ENCODE results near the gene RASSF7. TPM values are rescaled to one million over a fixed set of nuclear protein-coding genes. Genes with fewer than 3 reads are reported as not detected.
A peak's percentile ranks its signal among the peaks of the same experiment; 100 is the strongest.

RASSF7 gene
- total RNA-seq, 1 donor from 2014 or later: 12.8 TPM

DNA sequence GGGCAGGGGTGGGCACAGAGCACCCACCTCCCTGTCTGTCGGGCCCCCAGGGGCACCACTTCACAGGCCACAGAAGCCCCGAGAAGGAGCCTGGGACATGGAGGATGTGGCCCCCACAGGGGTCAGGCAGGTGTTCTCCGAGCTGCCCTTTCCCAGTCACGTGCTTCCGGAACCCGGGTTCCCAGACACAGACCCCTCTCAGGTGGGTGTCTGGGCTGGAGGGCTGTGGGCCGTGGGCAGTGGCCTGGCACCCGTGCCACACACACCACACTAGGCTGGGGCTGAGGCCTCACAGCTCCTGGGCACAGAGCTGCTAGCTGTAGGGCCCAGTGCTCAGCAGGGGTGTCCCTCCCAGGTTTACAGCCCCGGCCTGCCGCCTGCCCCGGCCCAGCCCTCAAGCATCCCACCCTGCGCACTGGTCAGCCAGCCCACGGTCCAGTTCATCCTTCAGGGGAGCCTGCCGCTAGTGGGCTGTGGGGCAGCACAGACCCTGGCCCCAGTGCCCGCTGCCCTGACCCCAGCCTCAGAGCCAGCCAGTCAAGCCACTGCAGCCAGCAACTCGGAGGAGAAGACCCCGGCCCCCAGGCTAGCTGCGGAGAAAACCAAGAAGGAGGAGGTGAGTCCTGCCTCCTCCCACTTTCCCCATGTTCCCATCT, 49.5 kb downstream of the RASSF7 start:
- Histone ChIP-seq H3F3A (ENCODE audit: low read depth) (peaks cover 30% of the 10 kb centered on the region), H3K36me3 (no peaks in the 10 kb centered on the region), H3K4me3 (no peak overlapping the region), H4K20me1 (ENCODE audit: low read depth) (peaks cover 55% of the 10 kb centered on the region), H3K4me1 (no peaks in the 10 kb centered on the region), H3K4me2 (no peak overlapping the region), H3K79me2 (ENCODE audit: low read depth) (no peaks in the 10 kb centered on the region), H3K27ac (no peak overlapping the region), H3K27me3 (no peaks in the 10 kb centered on the region), H3K9ac (no peak overlapping the region), H2AFZ (replicated peaks) (no peak overlapping the region), H3K9me3 (ENCODE audit: low read depth) (no peaks in the 10 kb centered on the region)
- H3K27ac Mint-ChIP-seq: no peak overlapping the region
- no peak overlapping the region for H3K4me3 Mint-ChIP-seq
- no peak for TF ChIP-seq EZH2phosphoT487 (IDR thresholded peaks at IDR 0.05)
- TF ChIP-seq EZH2 (IDR thresholded peaks at IDR 0.05): no peak
- TF ChIP-seq, protein P1, sequence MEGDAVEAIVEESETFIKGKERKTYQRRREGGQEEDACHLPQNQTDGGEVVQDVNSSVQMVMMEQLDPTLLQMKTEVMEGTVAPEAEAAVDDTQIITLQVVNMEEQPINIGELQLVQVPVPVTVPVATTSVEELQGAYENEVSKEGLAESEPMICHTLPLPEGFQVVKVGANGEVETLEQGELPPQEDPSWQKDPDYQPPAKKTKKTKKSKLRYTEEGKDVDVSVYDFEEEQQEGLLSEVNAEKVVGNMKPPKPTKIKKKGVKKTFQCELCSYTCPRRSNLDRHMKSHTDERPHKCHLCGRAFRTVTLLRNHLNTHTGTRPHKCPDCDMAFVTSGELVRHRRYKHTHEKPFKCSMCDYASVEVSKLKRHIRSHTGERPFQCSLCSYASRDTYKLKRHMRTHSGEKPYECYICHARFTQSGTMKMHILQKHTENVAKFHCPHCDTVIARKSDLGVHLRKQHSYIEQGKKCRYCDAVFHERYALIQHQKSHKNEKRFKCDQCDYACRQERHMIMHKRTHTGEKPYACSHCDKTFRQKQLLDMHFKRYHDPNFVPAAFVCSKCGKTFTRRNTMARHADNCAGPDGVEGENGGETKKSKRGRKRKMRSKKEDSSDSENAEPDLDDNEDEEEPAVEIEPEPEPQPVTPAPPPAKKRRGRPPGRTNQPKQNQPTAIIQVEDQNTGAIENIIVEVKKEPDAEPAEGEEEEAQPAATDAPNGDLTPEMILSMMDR (IDR thresholded peaks at IDR 0.05): no peak
- H3K36me3 Mint-ChIP-seq: peaks cover 13% of the 10 kb centered on the region
- DNase-seq (ENCODE audit: low spot score): no peak
- peaks cover 15% of the 10 kb centered on the region for H3K27me3 Mint-ChIP-seq (ENCODE audit: insufficient read depth, low read depth)
- no peaks in the 10 kb centered on the region for H3K4me1 Mint-ChIP-seq
- H3K9me3 Mint-ChIP-seq: no peaks in the 10 kb centered on the region

- TF ChIP-seq EZH2phosphoT487 (IDR thresholded peaks at IDR 0.05): no peak
- TF ChIP-seq, protein P1 (IDR thresholded peaks at IDR 0.05): no peak
- TF ChIP-seq EZH2 (IDR thresholded peaks at IDR 0.05): no peak
- H3K4me2 ChIP-seq: no peak overlapping the region
- no peak for DNase-seq (ENCODE audit: low spot score)
- H4K20me1 ChIP-seq (ENCODE audit: low read depth): peaks cover 56% of the 10 kb centered on the region
- no peak overlapping the region for H3K9ac ChIP-seq
- H3K4me3 Mint-ChIP-seq: peak overlapping the region; percentile 58
- no peak overlapping the region for H2AFZ ChIP-seq (replicated peaks)
- H3K36me3 ChIP-seq: no peaks in the 10 kb centered on the region
- no peak overlapping the region for H3K27ac ChIP-seq
- H3K4me1 ChIP-seq: no peaks in the 10 kb centered on the region
- no peaks in the 10 kb centered on the region for H3K9me3 ChIP-seq (ENCODE audit: low read depth)
- no peak overlapping the region for H3K4me3 ChIP-seq
- peaks cover 2% of the 10 kb centered on the region for H3K79me2 ChIP-seq (ENCODE audit: low read depth)
- H3K27me3 ChIP-seq: no peaks in the 10 kb centered on the region
- H3K4me1 Mint-ChIP-seq: no peaks in the 10 kb centered on the region
- peaks cover 17% of the 10 kb centered on the region for H3K27me3 Mint-ChIP-seq (ENCODE audit: insufficient read depth, low read depth)
- peaks cover 32% of the 10 kb centered on the region for H3F3A ChIP-seq (ENCODE audit: low read depth)
- no peak overlapping the region for H3K27ac Mint-ChIP-seq
- H3K36me3 Mint-ChIP-seq: peaks cover 13% of the 10 kb centered on the region
- no peaks in the 10 kb centered on the region for H3K9me3 Mint-ChIP-seq
Measured at GRCh38 chr11:611001-611996, 50.5 kb downstream of the RASSF7 start.

- Histone ChIP-seq H3K27me3 (no peaks in the 10 kb centered on the region), H3K27ac (no peak overlapping the region), H3K79me2 (ENCODE audit: low read depth) (peaks cover 5% of the 10 kb centered on the region), H3K4me1 (no peaks in the 10 kb centered on the region), H3K36me3 (no peaks in the 10 kb centered on the region), H3K4me2 (no peak overlapping the region), H4K20me1 (ENCODE audit: low read depth) (peaks cover 54% of the 10 kb centered on the region), H3K4me3 (no peak overlapping the region), H3K9me3 (ENCODE audit: low read depth) (no peaks in the 10 kb centered on the region), H2AFZ (replicated peaks) (no peak overlapping the region), H3K9ac (no peak overlapping the region), H3F3A (ENCODE audit: low read depth) (peaks cover 32% of the 10 kb centered on the region)
- TF ChIP-seq, protein P1 (IDR thresholded peaks at IDR 0.05): peak; percentile 30
- TF ChIP-seq EZH2 (IDR thresholded peaks at IDR 0.05): no peak
- DNase-seq (ENCODE audit: low spot score): peak; percentile 48
- peaks cover 6% of the 10 kb centered on the region for H3K36me3 Mint-ChIP-seq
- no peaks in the 10 kb centered on the region for H3K4me1 Mint-ChIP-seq
- no peak overlapping the region for H3K27ac Mint-ChIP-seq
- peaks cover 18% of the 10 kb centered on the region for H3K27me3 Mint-ChIP-seq (ENCODE audit: insufficient read depth, low read depth)
- no peak overlapping the region for H3K4me3 Mint-ChIP-seq
- no peaks in the 10 kb centered on the region for H3K9me3 Mint-ChIP-seq
Measured at GRCh38 chr11:612201-612960, 51.6 kb downstream of the RASSF7 start.
